Duodenal mucosa (tissue), 2 donors: ENCODE results near the gene PTPRN2.
"Not testable (repeated sequence)": the region's sequence is repeated elsewhere in the genome, so short reads cannot be mapped to it uniquely, and the experiment has no call there.

Experiments
- H3K27ac ChIP-seq: one replicate; pipeline ENCODE4 v1.7.0; 2013; ENCODE audit warnings: low read depth, low read length
- H3K27me3 ChIP-seq, 2 donors: one replicate each; pipeline ENCODE4 v1.7.0; 2013; ENCODE audit warnings: low read length in 2 of 2, control low read depth in 1 of 2; ENCODE audit not compliant: insufficient read depth in 2 of 2, control insufficient read depth in 1 of 2
- H3K36me3 ChIP-seq, 2 donors: one replicate each; pipeline ENCODE4 v1.7.0; 2013; ENCODE audit warnings: low read length in 2 of 2, control low read depth in 1 of 2; ENCODE audit not compliant: insufficient read depth in 2 of 2, control insufficient read depth in 1 of 2
- H3K4me1 ChIP-seq, 2 donors: one replicate each; pipeline ENCODE4 v1.7.0; 2013; ENCODE audit warnings: low read length in 2 of 2, control low read depth in 1 of 2; ENCODE audit not compliant: insufficient read depth in 2 of 2, control insufficient read depth in 1 of 2
- H3K4me3 ChIP-seq, 2 donors: one replicate each; pipeline ENCODE4 v1.7.0; 2013; ENCODE audit warnings: low read length in 2 of 2, low read depth in 1 of 2
- H3K9ac ChIP-seq, 2 donors: one replicate each; pipeline ENCODE4 v1.7.0; 2013; ENCODE audit warnings: low read length in 2 of 2, low read depth in 1 of 2
- H3K9me3 ChIP-seq, 2 donors: one replicate each; pipeline ENCODE4 v1.7.0; 2013; ENCODE audit warnings: low read length in 2 of 2, control low read depth in 1 of 2; ENCODE audit not compliant: control insufficient read depth in 1 of 2

The PTPRN2 gene

DNA sequence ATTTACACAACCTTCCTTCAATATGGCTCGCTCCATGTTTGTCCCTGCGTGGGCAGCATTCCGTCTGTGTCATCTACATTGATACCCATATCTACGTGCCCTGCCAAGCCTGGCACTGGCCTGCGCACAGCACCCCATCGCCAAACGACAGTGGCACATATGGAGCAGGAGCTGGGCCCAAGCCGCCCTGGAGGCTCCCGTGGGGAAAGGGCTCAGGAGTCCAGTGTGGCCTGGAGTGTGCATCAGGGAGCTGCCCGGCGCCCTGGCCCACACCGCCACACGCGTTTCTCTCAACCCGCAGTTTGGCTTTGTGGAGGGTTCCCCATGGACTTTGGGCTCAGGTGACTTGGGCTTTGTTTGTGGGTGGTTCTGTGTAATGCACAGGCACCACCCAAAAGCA, 273.2 kb downstream of the PTPRN2 start:
- Histone ChIP-seq H3K27ac (no peak overlapping the region), H3K36me3 (no peaks in the 10 kb centered on the region), H3K9me3 (peaks cover 13 to 22% of the 10 kb centered on the region in 2 donors), H3K4me3 (no peak overlapping the region), H3K27me3 (no peaks in the 10 kb centered on the region), H3K9ac (no peak overlapping the region), H3K4me1 (no peaks in the 10 kb centered on the region)

DNA sequence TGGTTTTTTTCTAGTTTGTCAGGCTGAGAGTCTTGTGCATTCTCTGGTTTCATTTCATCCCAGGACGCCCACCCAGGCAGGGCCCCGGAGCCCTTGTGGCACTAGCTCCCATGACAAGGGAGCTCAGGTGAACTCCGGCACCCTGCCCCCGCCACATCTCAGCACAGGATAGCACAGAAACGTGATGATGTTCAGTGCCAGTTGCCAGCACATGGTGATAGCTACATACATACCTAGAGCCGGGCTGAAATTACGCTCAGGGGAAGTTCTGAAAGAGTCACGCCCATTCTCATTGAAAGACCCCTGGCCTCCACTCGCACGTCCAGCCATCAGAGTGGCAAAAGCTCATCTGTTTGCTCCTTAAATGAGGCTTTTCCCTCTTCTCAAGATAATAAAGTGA, 273.7 kb downstream of the PTPRN2 start:
- no peak overlapping the region for H3K9ac ChIP-seq
- no peaks in the 10 kb centered on the region for H3K4me1 ChIP-seq
- peaks cover 13 to 22% of the 10 kb centered on the region in 2 donors for H3K9me3 ChIP-seq
- H3K4me3 ChIP-seq: no peak overlapping the region
- no peaks in the 10 kb centered on the region for H3K36me3 ChIP-seq
- no peak overlapping the region for H3K27ac ChIP-seq
- H3K27me3 ChIP-seq: no peaks in the 10 kb centered on the region

DNA sequence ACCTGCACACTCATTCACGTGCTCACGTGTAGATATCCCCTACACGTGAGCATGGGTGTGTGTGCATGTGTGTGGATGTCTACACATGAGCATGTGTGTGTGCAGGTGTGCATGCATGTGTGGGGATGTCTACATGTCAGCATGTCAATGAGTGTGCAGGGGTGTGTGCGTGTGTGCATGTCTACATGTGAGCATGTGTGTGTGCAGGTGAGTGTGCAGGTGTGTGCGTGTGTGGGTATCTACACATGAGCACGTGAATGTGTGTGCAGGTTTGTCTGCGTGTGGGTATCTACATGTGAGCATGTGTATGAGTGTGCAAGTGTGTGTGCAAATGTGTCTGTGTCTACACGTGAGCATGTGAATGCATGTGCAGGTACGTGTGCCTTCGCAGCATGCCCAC, 274.8 kb downstream of the PTPRN2 start:
- Histone ChIP-seq H3K9ac (no peak overlapping the region), H3K36me3 (no peaks in the 10 kb centered on the region), H3K27ac (no peak overlapping the region), H3K9me3 (peaks cover 14 to 26% of the 10 kb centered on the region in 2 donors), H3K4me1 (no peaks in the 10 kb centered on the region), H3K27me3 (no peaks in the 10 kb centered on the region), H3K4me3 (no peak overlapping the region)

DNA sequence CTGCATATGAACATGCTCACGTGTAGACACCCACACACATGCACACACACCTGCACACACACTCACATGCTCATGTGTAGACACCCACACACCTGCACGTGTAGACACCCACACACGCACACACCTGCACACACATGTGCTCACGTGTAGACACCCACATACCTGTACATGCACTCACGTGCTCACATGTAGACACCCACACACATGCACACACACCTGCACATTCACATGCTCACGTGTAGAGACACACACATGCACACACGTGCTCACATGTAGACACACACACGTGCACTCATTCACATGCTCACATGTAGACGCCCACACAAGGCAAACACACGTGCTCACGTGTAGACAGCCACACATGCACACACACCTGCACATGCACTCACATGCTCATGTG, 275.8 kb downstream of the PTPRN2 start:
- H3K9ac ChIP-seq: no peak overlapping the region
- no peaks in the 10 kb centered on the region for H3K36me3 ChIP-seq
- H3K27me3 ChIP-seq: no peaks in the 10 kb centered on the region
- H3K9me3 ChIP-seq: peaks cover 16 to 32% of the 10 kb centered on the region in 2 donors
- no peaks in the 10 kb centered on the region for H3K4me1 ChIP-seq
- peak overlapping the region in 1 of 2 donors; percentile 5 for H3K4me3 ChIP-seq
- no peak overlapping the region for H3K27ac ChIP-seq

DNA sequence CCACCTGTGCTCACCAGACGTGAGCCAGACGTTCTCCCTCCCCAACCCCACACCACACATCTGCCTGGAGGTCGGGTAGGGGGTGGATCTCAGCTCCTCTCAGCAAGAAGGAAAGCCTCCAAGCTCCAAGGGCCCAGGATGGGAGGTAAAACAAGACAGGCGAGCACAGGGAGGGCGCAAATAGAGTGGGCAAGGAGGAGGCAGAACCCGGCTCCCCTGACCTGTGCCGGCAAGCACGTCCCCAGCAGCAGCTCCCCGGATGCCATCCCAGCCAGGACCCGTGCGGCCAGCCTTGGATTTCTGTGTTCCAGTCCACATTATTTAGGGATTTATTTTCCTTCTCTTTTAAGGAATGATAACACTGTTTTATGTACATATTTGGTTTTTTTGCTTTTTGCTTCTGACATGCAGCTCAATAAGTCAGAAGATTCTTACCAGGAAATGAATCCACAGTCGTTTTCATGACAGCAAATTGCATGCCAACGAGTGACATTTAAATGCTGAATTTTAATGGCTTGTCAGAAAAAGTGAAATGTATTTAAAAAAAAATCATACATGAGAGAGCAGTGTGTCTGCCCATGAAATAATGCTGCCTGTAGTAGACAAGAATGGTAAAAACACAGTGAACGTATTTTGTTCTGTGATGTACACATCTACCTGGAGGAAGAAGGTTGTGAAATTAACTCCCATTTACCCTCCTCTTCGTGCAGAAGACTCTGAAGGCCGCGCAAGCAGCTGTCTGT, 276.5 kb downstream of the PTPRN2 start:
- Histone ChIP-seq H3K4me3 (no peak overlapping the region), H3K27me3 (no peaks in the 10 kb centered on the region), H3K9ac (no peak overlapping the region), H3K4me1 (no peaks in the 10 kb centered on the region), H3K9me3 (peaks cover 18 to 32% of the 10 kb centered on the region in 2 donors), H3K27ac (no peak overlapping the region), H3K36me3 (no peaks in the 10 kb centered on the region)

DNA sequence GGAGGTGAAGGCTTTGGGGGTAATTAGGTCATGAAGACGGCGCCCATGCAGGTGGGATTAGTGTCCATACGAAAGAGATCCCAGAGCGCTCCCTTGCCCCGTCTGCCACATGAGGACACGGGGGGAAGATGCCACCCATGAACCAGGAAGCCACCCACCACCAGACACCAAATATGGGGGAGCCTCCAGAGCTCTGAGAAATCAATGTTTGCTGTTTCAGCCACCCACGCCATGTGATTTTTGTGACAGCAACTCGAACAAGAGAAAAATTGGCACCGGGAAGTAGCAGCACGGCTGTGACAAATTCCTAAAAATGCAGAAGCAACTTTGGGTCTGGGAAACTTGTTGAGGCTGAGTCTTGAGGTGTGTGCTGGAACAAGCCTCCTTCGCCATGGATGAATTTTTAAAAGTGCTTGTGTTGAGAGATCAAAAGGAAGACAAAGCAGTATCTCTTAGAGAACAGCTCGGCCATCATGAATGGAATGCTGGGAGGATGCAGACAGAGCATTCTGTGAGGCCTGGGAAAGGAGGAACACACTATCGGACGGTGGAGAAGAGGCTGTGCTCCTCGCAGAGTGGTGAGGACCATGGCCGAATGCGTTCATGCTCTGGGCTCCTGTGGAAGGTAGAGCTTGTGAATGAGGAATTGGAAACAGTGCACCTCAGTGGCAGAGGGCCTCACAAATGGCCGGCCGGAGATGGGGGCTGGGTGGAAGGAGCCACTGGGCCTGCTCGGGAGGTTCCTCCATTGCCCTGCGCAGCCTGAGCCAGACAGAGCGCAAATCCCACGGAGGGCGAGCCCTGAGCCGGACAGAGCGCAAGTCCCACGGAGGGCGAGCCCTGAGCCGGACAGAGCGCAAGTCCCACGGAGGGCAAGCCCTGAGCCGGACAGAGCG, 277.5 kb downstream of the PTPRN2 start:
- Histone ChIP-seq H3K4me3 (no peak overlapping the region), H3K27me3 (no peaks in the 10 kb centered on the region), H3K36me3 (no peaks in the 10 kb centered on the region), H3K27ac (no peak overlapping the region), H3K4me1 (no peaks in the 10 kb centered on the region), H3K9me3 (peaks cover 18 to 32% of the 10 kb centered on the region in 2 donors), H3K9ac (no peak overlapping the region)

DNA sequence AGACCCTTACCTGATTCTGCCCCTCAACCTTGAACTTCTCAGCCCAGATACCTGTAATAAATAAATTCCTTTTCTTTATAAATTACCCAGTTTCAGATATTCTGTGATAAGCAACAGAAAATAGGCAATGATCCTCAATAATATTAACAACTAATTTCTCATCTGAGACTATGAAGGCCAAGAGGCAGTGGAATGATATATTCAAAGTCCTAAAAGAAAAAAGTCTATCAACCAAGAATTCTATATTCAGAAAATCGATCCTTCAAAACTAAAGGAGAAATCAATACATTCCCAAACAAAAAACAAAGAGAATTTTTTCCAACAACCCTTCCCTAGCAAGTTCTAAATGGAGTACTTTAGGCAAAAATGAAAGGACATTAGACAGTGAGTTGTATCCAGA, 279.6 kb downstream of the PTPRN2 start:
- Histone ChIP-seq H3K4me3 (no peak overlapping the region), H3K9me3 (peaks cover 16 to 27% of the 10 kb centered on the region in 2 donors), H3K27me3 (no peaks in the 10 kb centered on the region), H3K27ac (no peak overlapping the region), H3K36me3 (no peaks in the 10 kb centered on the region), H3K9ac (no peak overlapping the region), H3K4me1 (no peaks in the 10 kb centered on the region)

DNA sequence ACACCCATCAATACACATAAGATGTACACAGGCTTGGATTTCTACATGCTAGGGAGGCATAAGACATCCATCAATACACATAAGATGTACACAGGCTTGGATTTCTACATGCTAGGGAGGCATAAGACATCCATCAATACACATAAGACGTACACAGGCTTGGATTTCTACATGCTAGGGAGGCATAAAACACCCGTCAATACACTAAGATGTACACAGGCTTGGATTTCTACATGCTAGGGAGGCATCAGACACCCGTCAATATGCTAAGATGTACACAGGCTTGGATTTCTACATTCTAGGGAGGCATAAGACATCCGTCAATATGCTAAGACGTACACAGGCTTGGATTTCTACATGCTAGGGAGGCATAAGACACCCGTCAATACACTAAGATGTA, 283.6 kb downstream of the PTPRN2 start:
- H3K27me3 ChIP-seq, H3K36me3 ChIP-seq, H3K27ac ChIP-seq, H3K4me3 ChIP-seq, H3K4me1 ChIP-seq, H3K9ac ChIP-seq: not testable (repeated sequence)
- peaks cover 5 to 10% of the 10 kb centered on the region in 2 donors for H3K9me3 ChIP-seq

DNA sequence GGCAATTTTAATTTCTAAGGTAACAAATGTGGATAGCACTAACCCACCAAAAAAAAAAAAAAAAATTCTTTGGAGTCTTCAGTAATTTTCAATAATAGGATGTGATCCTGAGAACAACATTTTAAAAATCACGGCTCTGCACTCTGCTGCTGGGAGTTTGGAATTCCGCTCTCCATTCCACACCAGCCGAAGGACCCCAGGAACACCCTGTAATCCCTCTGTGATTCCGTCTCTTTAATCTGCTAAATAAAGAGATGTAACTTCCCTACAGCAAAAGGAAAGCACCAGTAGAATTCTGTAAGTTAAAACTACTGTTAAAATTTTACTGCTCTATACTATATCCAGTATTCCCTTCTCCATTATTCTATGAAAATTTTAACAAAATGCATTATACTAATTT, 284.5 kb downstream of the PTPRN2 start:
- Histone ChIP-seq H3K36me3 (no peaks in the 10 kb centered on the region), H3K4me3 (no peak overlapping the region), H3K9ac (no peak overlapping the region), H3K4me1 (peaks cover 0 to 3% of the 10 kb centered on the region in 2 donors), H3K27ac (no peak overlapping the region), H3K9me3 (peaks cover 5 to 9% of the 10 kb centered on the region in 2 donors), H3K27me3 (no peaks in the 10 kb centered on the region)
